HepG2 (cell line): ENCODE measurements around the gene MSTO1.

Source experiments
- KAT7 ChIP-seq: IDR thresholded peaks from 2 replicates; pipeline ENCODE4 v1.6.1; 2018; ENCODE audit warnings: borderline replicate concordance, missing compliant biosample characterization
- WIZ ChIP-seq: sonication (generic); formaldehyde crosslinking; IDR thresholded peaks from 2 replicates; pipeline ENCODE4 v1.5.1; 2020; ENCODE audit warnings: mild to moderate bottlenecking, missing genetic modification reagents

DNA sequence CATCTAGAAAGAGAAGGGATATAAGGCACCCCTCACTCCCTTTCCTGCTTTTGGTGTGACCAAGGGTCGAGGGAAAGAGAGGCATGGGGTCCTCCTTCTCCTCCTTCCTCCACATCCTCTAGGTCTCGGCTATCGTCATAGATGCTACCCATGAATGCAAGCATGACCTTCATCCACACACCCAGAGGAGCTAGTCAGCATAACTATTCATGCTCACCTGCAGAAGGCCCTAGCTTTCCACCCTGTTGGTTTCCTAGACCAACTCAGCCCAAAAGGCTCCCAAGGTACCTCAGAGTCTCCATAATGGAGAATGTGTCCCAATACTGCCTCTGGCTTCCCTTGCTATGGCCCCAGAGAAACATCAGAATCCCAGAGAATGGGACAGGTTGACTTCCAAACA, 33.2 kb downstream of the MSTO1 start:
- no peak for TF ChIP-seq WIZ (CRISPR knock-in tag)
- no peak for TF ChIP-seq KAT7 (CRISPR knock-in tag)
